Measurements from ENCODE around the gene ABCC4. TPM values are rescaled to one million over a fixed set of nuclear protein-coding genes. Genes with fewer than 3 reads are reported as not detected.

The ABCC4 gene
- total and polyA plus RNA-seq, 9 of the 15 experiments (the other 6 are each of a cell fraction or from before 2014, with no cell fraction given) = 9.4 to 46.1 (median 25.4) TPM

DNA sequence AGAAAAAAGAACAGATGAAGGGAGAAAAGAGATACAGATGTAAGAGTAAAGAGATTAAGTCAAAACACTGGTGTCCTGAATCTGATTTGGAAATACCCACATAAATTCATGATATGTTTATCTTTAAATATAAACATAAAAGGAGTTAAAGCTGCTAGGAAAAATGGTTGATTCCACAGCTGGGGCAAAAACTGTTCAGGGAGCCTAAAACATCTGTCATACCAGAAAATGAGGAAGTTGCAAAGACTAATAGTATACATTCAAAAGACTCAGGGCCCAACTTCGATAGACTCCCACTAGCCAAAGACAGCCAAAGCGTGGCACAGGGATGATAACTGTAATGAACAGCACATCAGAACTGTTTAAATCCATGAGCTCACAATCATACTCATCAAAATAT lies 62.0 kb downstream of the ABCC4 start (continued):
- TF ChIP-seq NR2F6 (CRISPR knock-in tag; IDR thresholded peaks at IDR 0.05) = no peak
- 0 out of 2 replicates have a peak, but pooled peaks have one; percentile 37 for TF ChIP-seq FOXM1 (IDR thresholded peaks at IDR 0.05; ENCODE audit: low read depth)
- no peak for TF ChIP-seq FOXM1 (CRISPR knock-in tag; IDR thresholded peaks at IDR 0.05; ENCODE audit: low read depth)

DNA sequence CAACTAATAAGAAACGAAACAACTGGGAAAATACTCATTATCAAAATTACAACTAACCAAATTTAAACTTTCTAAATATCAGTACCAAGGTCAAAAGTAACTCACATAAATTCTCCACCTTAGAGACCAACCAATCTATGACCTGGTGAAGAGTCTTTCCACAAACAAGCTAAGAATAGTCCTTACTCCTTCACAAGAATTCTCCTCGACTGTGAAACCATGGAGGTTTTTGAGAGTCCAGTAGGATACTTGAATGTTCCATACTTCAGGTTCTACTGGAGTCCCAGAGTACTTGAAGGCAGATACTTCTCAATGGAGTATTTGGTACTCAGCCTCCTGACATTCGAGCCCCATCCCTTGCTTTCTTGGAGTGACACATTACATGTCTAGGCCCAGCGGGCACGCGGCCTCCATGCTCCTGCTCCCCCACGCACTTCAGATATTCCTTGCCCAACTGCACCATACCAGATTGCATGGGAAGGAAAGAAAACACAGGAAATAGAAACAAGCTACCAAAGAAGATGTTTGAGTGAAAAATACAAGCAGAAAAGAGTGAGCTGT lies 63.9 kb downstream of the ABCC4 start:
- intact Hi-C loops (cut with micrococcal nuclease) (no loop called here), in situ Hi-C loops (cut with MboI) (no loop called here)
- WGBS (ENCODE audit: insufficient coverage, low coverage, missing lambda C conversion rate) = 89% methylated on average over 7 of the region's 7 CpGs
- Histone ChIP-seq H3K9me3 (replicated peaks; ENCODE audit: control insufficient read depth, insufficient read depth, low read depth, low read length) (no peaks in the 10 kb centered on the region), H3K4me2 (ENCODE audit: insufficient read depth, low read length) (no peak overlapping the region), H3K36me3 (ENCODE audit: control insufficient read depth, insufficient read depth, low read length) (peaks cover 37% of the 10 kb centered on the region; the same call in 2 of the 3 replicates), H2AFZ (ENCODE audit: low read depth, low read length) (no peak overlapping the region), H4K20me1 (replicated peaks; ENCODE audit: control insufficient read depth, insufficient read depth, low read length) (no peaks in the 10 kb centered on the region), H3K79me2 (ENCODE audit: control insufficient read depth, insufficient read depth, low read length) (peaks cover 30% of the 10 kb centered on the region), H3K4me1 (replicated peaks in 1 of 2; ENCODE audit: control insufficient read depth in 2 of 2, insufficient read depth in 2 of 2, low read length in 2 of 2) (peaks cover 0 to 10% of the 10 kb centered on the region in 2 experiments; a peak in 3 of 5 replicates), H3K9ac (ENCODE audit: insufficient read depth in 1 of 2, low read depth in 2 of 2, low read length in 2 of 2) (no peak overlapping the region), H3K27me3 (ENCODE audit: control insufficient read depth in 2 of 2, insufficient read depth in 2 of 2, low read length in 2 of 2) (no peaks in the 10 kb centered on the region), H3K27ac (ENCODE audit: extremely low read depth, low read depth, low read length) (no peak overlapping the region), H3K4me3 (no peak overlapping the region), H3K9me1 (ENCODE audit: control insufficient read depth, insufficient read depth, low read length) (no peaks in the 10 kb centered on the region)
- BruUV-seq (replicated peaks) = no TSS peak
- ATAC-seq = no peak
- no peak for TF ChIP-seq RBM14 (IDR thresholded peaks at IDR 0.05; ENCODE audit: borderline replicate concordance, insufficient read depth, low read depth, low read length)
- TF ChIP-seq, protein P1, sequence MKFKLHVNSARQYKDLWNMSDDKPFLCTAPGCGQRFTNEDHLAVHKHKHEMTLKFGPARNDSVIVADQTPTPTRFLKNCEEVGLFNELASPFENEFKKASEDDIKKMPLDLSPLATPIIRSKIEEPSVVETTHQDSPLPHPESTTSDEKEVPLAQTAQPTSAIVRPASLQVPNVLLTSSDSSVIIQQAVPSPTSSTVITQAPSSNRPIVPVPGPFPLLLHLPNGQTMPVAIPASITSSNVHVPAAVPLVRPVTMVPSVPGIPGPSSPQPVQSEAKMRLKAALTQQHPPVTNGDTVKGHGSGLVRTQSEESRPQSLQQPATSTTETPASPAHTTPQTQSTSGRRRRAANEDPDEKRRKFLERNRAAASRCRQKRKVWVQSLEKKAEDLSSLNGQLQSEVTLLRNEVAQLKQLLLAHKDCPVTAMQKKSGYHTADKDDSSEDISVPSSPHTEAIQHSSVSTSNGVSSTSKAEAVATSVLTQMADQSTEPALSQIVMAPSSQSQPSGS (CRISPR knock-in tag; IDR thresholded peaks at IDR 0.05) = no peak
- no peak for TF ChIP-seq BDP1 (IDR thresholded peaks at IDR 0.05; ENCODE audit: insufficient read depth, insufficient read length)
- no peak for TF ChIP-seq E2F3 (CRISPR knock-in tag; IDR thresholded peaks at IDR 0.05)
- TF ChIP-seq STAT5B (CRISPR knock-in tag; IDR thresholded peaks at IDR 0.05) = no peak
- TF ChIP-seq HOXB6 (CRISPR knock-in tag; IDR thresholded peaks at IDR 0.05; ENCODE audit: borderline replicate concordance) = no peak
- no peak for TF ChIP-seq ZBTB7A (IDR thresholded peaks at IDR 0.05; ENCODE audit: borderline replicate concordance, control insufficient read depth, low read depth, low read length)
- no peak for TF ChIP-seq SOX6 (IDR thresholded peaks at IDR 0.05)
- no peak for TF ChIP-seq ZNF408 (CRISPR knock-in tag; IDR thresholded peaks at IDR 0.05; ENCODE audit: low read depth)
- TF ChIP-seq, protein P2, sequence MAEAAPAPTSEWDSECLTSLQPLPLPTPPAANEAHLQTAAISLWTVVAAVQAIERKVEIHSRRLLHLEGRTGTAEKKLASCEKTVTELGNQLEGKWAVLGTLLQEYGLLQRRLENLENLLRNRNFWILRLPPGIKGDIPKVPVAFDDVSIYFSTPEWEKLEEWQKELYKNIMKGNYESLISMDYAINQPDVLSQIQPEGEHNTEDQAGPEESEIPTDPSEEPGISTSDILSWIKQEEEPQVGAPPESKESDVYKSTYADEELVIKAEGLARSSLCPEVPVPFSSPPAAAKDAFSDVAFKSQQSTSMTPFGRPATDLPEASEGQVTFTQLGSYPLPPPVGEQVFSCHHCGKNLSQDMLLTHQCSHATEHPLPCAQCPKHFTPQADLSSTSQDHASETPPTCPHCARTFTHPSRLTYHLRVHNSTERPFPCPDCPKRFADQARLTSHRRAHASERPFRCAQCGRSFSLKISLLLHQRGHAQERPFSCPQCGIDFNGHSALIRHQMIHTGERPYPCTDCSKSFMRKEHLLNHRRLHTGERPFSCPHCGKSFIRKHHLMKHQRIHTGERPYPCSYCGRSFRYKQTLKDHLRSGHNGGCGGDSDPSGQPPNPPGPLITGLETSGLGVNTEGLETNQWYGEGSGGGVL (CRISPR knock-in tag; IDR thresholded peaks at IDR 0.05) = no peak
- no peak for TF ChIP-seq ZNF124 (CRISPR knock-in tag; IDR thresholded peaks at IDR 0.05)
- TF ChIP-seq ETV1 (tag; conservative IDR thresholded peaks at IDR 0.05; ENCODE audit: low read depth) = no peak
- no peak for TF ChIP-seq CBFA2T3 (IDR thresholded peaks at IDR 0.05)
- TF ChIP-seq FIP1L1 (IDR thresholded peaks at IDR 0.05; ENCODE audit: low read depth, low read length, poor library complexity, severe bottlenecking) = no peak
- no peak for FAIRE-seq
- DNase-seq (ENCODE audit: extremely low read depth in 1 of 4, low spot score in 3 of 4) = no peak
- POLR2A ChIA-PET = interaction anchor here (1.0 kb wide), 1 partner anchor 10 kb away, joined by 3 read pairs; no protein-coding TSS in a partner anchor
- CTCF ChIA-PET (ENCODE audit: low intra/inter-chr PET ratio) = no interaction called here

Data from K562 (cell line).